Left ventricle myocardium superior (tissue), 1 donor: ENCODE measurements around the gene MOB3B. TPM values are rescaled to one million over a fixed set of nuclear protein-coding genes. Genes with fewer than 3 reads are reported as not detected.

ENCODE experiments used
- ATAC-seq: fragments of 200-7000 bp; cut with Tn5 transposase; one replicate; pipeline ENCODE4 v1.9.1; 2020; ENCODE audit warnings: mild to moderate bottlenecking, moderate library complexity
- DNase-seq: peaks from one replicate; pipeline ENCODE4 v3.0.0-alpha.2; 2020
- intact Hi-C: fragments of 100-400 bp; cut with micrococcal nuclease; formaldehyde crosslinking; loops from one replicate; pipeline ENCODE4 v1.11.0; 2022
- total RNA-seq: library from RNA; stranded (reverse); fragmentation: NEBNext Ultra II Directional; extraction: Animal tissue kit (Norgen Biotek cat#: 25700); gene quantifications from one replicate; pipeline ENCODE4 v1.2.1, GENCODE V29; 2021
- donor health status: DM: no; HTN: yes; CAD: no; lungs with severe emphysema.

MOB3B gene
- total RNA-seq, 1 donor from 2014 or later = 1.7 TPM

GRCh38 chr9:27412963-27413362 is 116.7 kb downstream of the MOB3B start:
- DNase-seq (no peak), ATAC-seq (peak; percentile 68)
- intact Hi-C loops = no loop called here

- ATAC-seq = no peak
- no peak for DNase-seq
- intact Hi-C loops = no loop called here
Measured at GRCh38 chr9:27412081-27412480, 117.5 kb downstream of the MOB3B start.

- ATAC-seq (no peak), DNase-seq (no peak)
- intact Hi-C loops = no loop called here
Measured at GRCh38 chr9:27408482-27408881, 121.1 kb downstream of the MOB3B start.

GRCh38 chr9:27408001-27408400 is 121.6 kb downstream of the MOB3B start:
- DNase-seq (no peak), ATAC-seq (no peak)
- intact Hi-C loops = no loop called here

GRCh38 chr9:27407491-27407890 is 122.1 kb downstream of the MOB3B start:
- ATAC-seq (peak; percentile 42), DNase-seq (no peak)
- intact Hi-C loops = no loop called here

- intact Hi-C loops = no loop called here
- ATAC-seq = no peak
Measured at GRCh38 chr9:27404661-27405060, 125.0 kb downstream of the MOB3B start.

GRCh38 chr9:27402626-27403025 is 127.0 kb downstream of the MOB3B start:
- intact Hi-C loops = no loop called here
- ATAC-seq = no peak
- no peak for DNase-seq

More at GRCh38 chr9:27404661-27405060, 125.0 kb downstream of the MOB3B start:
- no peak for DNase-seq

GRCh38 chr9:27400334-27400880 is 129.2 kb downstream of the MOB3B start:
- DNase-seq (no peak), ATAC-seq (no peak)
- intact Hi-C loops = no loop called here

GRCh38 chr9:27398982-27399653 is 130.5 kb downstream of the MOB3B start:
- intact Hi-C loops = loop anchor here (5.0 kb wide), 1 partner anchor 133 kb away; no protein-coding TSS in a partner anchor
- DNase-seq (no peak), ATAC-seq (no peak)

- intact Hi-C loops = loop anchor here (5.0 kb wide), 1 partner anchor 136 kb away; no protein-coding TSS in a partner anchor
- DNase-seq (no peak), ATAC-seq (no peak)
Measured at GRCh38 chr9:27396495-27396894, 133.1 kb downstream of the MOB3B start.

- peak; percentile 91 for ATAC-seq
Measured at GRCh38 chr9:27395484-27395921, 134.1 kb downstream of the MOB3B start.

GRCh38 chr9:27394826-27395201 is 134.8 kb downstream of the MOB3B start:
- no peak for ATAC-seq

More at GRCh38 chr9:27395484-27395921, 134.1 kb downstream of the MOB3B start:
- intact Hi-C loops = loop anchor here (5.0 kb wide), 1 partner anchor 137 kb away; no protein-coding TSS in a partner anchor
- no peak for DNase-seq

GRCh38 chr9:27394154-27394825 is 135.3 kb downstream of the MOB3B start:
- DNase-seq (no peak), ATAC-seq (peak; percentile 72)
- intact Hi-C loops = no loop called here

More at GRCh38 chr9:27394826-27395201, 134.8 kb downstream of the MOB3B start:
- no peak for DNase-seq
- intact Hi-C loops = loop anchor here (5.0 kb wide), 1 partner anchor 137 kb away; no protein-coding TSS in a partner anchor

- ATAC-seq = no peak
- intact Hi-C loops = no loop called here
- no peak for DNase-seq
Measured at GRCh38 chr9:27393054-27393846, 136.4 kb downstream of the MOB3B start.

GRCh38 chr9:27392451-27392850 is 137.2 kb downstream of the MOB3B start:
- ATAC-seq = no peak
- DNase-seq = no peak
- intact Hi-C loops = no loop called here

- ATAC-seq (no peak), DNase-seq (no peak)
- intact Hi-C loops = no loop called here
Measured at GRCh38 chr9:27391040-27391895, 138.3 kb downstream of the MOB3B start.

- no peak for DNase-seq
- intact Hi-C loops = loop anchor here (10.0 kb wide), 1 partner anchor 87 kb away; no protein-coding TSS in a partner anchor
- ATAC-seq = no peak
Measured at GRCh38 chr9:27388150-27388549, 141.5 kb downstream of the MOB3B start.

- intact Hi-C loops = loop anchor here (10.0 kb wide), 1 partner anchor 87 kb away; no protein-coding TSS in a partner anchor
- DNase-seq (no peak), ATAC-seq (no peak)
Measured at GRCh38 chr9:27387722-27388121, 141.9 kb downstream of the MOB3B start.
